Stimulated activated naive CD4-positive, alpha-beta T cell treated with Interleukin-2 at 50 U/mL for 16 hours (primary cell): ENCODE results near the gene SNAI1.
"Not testable (repeated sequence)": the region's sequence is repeated elsewhere in the genome, so short reads cannot be mapped to it uniquely, and the experiment has no call there.

Source experiments
- DNase-seq: peaks from one replicate; lab custom pipeline; 2025; lab: John Stamatoyannopoulos, UW

SNAI1 gene

DNA sequence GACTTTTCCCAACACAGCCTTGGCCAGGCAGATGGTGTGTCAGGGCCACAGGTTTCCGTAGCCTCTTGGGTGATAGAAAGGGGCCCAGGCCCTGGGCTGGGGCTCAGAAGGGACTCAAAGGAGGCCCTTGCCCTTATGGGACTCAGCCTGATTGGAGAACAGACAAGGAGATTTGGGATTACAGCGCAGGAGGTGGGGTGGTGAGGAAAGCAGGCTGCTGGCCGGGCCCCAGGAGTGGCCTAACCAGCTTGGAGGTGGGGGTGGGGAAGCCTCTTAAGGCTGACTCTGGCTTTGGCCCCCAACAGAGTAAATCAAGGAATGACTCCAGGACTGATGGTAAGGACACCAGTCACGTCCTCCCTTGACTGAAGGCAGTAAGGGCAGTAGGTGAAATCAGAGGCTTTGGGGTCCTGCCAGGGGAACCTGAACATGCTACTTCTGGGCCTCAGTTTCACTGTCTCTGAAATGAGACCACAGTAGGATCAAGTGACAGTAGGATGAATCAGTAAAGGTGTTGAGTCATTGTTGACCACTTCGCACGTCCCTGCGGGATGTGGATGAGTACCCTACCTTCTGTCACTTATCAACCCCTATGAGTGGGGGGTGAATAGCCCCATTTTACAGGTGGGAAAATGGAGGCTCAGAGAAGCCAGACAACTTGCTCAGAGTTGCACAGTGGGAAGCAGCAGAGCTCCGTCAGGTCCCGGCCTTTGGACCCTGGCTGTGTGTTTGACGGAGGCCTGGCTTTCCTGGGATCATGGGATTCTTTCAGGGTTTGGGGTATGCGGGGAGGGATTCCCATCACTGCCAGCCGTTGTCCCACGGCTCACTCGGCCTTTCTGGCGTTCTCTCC, 4.5 kb downstream of the SNAI1 start:
- no peak for DNase-seq

DNA sequence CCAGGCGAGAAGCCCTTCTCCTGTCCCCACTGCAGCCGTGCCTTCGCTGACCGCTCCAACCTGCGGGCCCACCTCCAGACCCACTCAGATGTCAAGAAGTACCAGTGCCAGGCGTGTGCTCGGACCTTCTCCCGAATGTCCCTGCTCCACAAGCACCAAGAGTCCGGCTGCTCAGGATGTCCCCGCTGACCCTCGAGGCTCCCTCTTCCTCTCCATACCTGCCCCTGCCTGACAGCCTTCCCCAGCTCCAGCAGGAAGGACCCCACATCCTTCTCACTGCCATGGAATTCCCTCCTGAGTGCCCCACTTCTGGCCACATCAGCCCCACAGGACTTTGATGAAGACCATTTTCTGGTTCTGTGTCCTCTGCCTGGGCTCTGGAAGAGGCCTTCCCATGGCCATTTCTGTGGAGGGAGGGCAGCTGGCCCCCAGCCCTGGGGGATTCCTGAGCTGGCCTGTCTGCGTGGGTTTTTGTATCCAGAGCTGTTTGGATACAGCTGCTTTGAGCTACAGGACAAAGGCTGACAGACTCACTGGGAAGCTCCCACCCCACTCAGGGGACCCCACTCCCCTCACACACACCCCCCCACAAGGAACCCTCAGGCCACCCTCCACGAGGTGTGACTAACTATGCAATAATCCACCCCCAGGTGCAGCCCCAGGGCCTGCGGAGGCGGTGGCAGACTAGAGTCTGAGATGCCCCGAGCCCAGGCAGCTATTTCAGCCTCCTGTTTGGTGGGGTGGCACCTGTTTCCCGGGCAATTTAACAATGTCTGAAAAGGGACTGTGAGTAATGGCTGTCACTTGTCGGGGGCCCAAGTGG, 5.3 kb downstream of the SNAI1 start:
- no peak for DNase-seq

DNA sequence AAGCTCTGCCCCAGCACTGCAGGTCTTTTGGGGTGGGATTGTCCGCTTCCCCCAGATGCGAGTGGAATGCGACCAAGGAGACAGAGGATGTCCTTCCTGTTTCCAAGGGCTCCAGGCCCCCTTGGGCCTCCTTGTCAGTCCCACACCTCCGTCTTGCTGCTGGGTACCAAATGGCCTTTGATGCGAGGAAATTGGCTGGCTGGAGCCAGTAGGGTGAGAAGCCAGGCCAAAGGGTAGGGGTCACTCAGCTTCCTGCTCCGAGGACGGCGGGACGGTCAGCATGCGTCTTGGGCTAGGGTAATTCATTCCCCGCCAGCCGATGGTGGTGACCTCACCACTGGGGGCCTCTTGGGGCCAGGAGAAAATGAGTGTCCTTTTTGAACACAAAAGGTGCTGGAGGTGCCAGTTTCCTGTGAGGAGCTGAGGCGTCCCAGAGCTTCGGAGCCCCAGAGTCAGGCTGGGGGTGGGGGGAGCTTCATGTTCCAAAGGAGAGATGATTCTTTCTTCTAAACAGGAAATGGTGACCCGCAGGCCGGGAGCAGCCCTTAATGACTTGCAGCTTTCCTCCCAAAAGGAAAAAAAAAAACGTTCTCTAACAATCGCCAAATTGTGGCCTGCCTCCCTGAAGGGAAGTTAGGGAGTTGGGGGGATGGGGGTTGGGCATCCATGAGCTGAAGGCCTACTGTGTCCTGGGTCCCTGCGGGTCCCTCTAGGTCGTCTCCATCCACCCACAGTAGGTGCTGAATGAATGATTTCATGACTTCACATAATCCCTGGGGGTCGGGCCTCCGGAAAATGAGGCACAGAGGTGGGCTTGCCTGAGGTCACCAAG, 6.7 kb downstream of the SNAI1 start:
- DNase-seq, result no peak

DNA sequence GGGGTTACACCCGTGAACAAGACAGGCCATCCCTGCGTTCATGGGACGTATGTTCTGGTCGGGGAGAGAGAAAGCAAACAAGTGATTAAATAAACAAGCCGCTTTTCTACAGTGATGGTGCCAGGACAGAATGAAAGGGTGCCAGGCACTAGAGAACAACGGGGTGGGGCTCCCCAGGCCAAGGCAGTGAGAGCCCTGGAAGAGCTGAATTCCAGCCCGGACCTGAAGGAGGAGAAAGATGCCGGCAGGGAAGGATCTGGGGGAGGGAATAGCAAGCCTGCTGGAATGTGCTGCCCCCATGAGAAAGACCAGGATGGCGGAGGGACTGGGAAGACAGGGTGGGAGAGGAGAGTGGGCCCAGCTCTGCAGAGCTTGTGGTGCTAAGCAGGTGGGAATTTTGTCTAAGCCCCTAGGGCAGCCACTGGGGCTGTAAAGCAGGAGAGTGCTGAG, 7.5 kb downstream of the SNAI1 start:
- no peak for DNase-seq

DNA sequence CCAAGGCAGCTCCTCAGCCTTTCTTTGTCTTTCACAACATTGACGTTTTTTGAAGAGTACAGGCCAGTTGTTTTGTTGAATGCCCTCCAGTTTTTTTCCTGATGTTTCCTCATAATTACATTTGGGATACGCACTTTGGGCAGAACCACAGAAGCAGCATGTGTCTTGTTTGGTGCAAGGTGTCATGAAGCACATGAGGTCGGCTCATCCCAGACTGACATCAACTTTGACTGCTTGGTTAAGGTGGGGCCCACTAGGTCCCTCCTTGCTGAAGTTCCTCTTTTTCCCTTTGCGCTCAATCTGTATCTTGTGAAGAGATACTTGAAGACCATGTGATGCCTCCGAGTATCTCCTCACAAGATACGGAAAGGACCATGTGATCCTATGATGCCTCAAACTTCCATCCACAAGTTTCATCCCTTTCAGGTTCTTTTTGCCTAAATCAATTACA, 10.5 kb downstream of the SNAI1 start:
- DNase-seq, result no peak

DNA sequence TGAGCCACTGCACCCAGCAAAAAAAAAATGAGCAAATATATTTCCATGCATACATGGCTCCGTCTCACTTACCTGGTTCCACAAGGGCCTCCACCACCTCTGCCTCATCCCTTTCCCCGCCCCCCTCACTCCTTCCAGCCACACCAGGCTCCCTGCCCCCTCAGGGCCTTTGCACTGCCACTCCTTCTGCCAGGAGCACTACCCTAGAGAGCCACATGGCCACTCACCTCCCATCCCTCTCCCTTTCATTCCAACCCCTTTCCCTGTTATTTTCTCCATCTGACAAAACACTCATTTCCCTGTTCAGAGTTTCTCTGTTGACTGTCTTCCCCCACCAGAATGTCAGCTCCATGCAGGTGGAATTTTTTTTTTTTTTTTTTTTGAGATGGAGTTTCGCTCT, 12.8 kb downstream of the SNAI1 start:
- no peak for DNase-seq

DNA sequence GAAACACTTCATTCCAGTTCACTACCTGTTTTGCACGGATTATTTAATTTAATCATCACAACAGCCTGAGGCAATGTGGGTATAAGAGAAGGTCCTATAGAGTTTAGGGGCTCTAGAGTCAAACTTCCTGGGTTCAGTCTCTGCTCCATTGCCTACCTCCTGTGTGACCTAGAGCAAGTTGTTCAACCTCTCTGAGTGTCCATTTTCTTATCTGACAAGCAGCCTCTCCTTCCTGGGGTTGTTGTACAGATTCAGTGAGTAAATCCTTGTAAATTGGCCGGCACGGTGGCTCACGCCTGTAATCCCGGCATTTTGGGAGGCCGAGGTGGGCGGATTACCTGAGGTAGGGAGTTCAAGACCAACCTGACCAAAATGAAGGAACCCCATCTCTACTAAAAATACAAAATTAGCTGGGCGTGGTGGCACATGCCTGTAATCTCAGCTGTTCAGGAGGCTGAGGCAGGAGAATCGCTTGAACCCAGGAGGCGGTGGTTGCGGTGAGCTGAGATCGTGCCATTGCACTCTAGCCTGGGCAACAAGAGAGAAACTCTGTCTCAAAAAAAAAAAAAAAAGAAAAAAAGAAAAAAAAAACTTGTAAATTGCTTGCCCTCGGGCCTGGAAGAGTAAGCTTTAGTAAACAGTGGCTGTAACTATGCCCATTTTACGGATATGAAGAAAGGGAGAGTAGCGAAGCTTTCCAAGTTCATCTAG, 15.9 kb downstream of the SNAI1 start:
- DNase-seq, result not testable (repeated sequence)

DNA sequence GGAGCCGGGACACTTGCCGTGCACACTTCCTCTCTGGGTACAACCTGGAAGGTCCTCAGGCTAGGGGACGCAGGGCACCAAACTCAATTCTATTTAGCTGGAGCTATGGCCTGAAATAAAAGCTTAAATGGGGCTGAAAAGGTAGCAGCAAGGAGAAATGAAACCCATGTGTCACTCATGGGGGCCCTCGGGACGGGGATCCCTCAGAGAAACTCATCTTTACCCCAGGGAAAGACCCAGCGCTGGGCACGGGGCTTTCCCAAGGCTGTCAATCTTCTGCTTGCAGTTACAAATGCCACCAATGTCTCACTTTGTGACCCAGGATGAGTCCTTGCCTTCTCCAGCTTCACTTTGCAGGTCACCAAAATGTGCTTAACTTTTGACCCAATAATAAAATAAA, 16.5 kb downstream of the SNAI1 start:
- no peak for DNase-seq

DNA sequence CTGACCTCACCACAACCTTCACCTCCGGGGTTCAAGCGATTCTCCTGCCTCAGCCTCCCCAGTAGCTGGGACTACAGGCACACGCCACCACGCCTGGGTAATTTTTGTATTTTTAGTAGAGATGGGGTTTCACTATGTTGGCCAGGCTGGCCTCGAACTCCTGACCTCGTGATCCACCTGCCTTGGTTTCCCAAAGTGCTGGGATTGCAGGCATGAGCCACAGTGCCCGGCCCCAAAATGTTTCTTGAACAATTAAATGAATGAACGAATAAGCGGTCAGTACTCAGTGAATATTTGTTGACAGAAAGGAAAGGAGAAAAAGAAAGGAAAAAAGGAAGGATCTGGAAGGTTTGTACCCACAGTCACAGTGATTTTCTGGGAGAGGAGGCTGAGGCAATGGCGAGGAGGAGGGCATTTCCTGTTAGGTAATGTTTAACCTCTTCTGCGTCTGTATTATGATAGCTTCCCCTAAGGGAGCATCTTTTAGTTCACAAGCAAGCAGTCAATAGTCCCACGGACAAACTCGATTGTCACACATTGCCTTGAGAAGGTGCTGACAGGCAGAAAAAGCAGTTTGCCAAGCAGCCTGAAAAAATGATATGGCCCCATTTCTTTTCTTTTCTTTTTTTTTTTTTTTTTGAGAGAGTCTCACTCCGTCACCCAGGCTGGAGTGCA, 17.9 kb downstream of the SNAI1 start:
- DNase-seq, result not testable (repeated sequence)

DNA sequence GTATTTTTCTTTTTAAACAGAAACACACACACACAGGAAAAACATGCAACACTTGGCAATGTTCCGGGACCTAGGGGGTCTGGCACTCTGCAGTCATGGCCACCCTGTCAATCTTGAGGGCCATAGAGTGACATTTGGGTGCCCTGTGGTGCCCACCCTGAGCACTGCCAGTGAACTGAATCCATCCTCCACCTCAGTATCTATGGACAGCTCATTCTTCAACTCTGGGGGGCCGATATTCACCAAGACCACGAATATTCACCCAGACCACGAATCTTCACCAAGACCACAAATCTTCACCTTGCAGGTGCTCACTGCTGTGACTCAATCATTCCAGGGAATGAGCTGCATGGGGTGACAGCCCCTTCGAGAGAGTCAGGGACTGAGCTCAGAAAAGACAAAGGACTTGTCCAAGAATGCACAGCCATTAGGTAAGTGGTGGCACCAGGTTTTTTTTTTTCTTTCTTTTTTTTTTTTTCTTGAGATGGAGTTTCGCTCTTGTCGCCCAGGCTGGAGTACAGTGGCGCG, 19.1 kb downstream of the SNAI1 start:
- no peak for DNase-seq

DNA sequence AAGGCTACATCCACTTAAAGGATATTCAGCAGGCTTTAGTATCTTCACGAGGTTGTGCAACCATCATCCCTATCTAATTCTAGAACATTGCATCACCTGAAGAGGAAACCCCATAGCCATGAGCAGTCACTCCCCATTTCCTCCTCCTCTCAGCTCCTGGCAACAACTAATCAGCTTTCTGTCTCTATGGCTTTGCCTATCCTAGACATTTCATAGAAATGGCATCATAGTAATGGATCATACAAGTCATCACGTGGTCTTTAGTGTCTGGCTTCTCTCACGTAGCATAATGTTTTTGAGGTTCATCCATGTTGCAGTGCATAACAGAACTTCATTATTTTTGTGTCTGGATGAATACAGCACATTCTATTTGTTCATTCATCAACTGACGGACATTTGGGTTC, 20.5 kb downstream of the SNAI1 start:
- DNase-seq, result no peak

DNA sequence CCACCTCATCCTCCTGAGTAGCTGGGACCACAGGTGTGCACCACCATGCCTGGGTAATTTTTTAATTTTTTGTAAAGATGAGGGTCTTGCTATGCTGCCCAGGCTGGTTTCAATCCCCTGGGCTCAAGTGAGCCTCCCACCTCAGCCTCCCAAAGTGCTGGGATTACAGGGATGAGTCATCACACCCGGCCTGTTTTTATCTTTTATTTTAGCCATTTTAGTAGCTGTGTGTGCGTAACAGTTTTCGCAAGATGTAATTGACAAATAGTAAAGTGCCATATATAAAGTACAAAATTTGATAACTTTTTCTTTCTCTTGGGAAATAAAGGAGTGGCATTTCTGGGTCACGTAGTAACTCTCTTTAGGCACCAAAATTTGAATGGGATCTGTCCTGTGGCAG, 21.4 kb downstream of the SNAI1 start:
- no peak for DNase-seq

DNA sequence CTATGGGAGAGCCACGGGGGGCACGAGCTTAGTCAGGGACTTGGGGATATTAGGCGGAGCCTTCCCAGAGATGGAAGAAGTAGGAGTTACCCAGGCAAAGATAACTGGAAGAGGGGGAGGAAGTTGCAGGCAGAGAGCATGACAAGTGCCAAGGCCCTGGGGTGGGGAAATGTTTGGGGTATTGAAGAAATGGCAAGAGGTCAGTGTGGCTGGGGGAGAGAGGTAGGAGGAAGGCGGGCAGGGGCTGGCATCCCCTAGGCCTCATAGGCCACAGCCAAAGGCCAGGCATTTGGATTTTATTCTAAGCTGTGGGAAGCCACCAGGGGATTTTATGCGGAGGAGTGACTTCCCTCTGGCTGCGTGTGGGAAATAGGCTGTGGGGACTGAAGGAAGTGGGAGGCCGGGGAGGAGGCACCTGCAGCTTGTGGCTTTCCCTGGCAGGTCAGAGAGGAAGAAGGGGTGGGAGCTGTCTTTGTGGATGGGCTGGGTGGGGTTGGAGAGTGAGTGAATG, 22.7 kb downstream of the SNAI1 start:
- DNase-seq, result no peak

DNA sequence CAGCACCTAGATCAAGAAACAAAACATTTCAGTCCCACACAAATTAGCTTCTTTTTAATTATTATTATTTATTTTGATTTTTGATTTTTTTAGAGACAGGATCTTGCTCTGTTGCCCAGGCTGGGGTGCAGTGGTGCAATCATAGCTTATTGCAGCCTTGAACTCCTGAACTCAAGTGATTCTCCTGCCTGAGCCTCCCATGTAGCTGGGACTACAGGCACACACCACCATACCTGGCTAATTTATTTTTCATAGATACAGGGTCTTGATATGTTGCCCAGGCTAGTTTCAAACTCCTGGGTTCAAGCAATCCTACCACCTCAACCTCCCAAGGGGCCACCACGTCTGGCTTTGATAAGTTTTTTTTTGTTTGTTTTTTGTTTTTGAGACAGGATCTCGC, 24.6 kb downstream of the SNAI1 start:
- no peak for DNase-seq

DNA sequence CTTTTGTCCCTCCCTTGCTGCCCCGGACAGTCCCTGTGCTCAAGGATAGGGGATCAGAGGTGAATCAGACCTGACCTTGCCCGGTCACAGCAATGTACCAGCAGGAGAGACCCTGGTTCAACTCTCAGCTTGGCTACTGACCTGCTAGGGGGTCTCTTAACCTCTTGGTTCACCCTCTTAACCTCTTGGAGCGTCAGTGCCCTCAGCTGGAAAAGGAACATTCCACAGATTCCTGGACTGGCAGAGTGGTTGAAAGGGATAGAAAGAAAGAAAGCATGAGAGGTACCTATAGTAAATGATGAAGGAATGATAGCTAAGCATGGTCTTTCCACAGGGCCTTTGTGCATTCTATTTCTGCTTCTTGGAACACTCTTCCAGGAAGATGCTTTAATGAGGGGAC, 25.2 kb downstream of the SNAI1 start:
- no peak for DNase-seq

DNA sequence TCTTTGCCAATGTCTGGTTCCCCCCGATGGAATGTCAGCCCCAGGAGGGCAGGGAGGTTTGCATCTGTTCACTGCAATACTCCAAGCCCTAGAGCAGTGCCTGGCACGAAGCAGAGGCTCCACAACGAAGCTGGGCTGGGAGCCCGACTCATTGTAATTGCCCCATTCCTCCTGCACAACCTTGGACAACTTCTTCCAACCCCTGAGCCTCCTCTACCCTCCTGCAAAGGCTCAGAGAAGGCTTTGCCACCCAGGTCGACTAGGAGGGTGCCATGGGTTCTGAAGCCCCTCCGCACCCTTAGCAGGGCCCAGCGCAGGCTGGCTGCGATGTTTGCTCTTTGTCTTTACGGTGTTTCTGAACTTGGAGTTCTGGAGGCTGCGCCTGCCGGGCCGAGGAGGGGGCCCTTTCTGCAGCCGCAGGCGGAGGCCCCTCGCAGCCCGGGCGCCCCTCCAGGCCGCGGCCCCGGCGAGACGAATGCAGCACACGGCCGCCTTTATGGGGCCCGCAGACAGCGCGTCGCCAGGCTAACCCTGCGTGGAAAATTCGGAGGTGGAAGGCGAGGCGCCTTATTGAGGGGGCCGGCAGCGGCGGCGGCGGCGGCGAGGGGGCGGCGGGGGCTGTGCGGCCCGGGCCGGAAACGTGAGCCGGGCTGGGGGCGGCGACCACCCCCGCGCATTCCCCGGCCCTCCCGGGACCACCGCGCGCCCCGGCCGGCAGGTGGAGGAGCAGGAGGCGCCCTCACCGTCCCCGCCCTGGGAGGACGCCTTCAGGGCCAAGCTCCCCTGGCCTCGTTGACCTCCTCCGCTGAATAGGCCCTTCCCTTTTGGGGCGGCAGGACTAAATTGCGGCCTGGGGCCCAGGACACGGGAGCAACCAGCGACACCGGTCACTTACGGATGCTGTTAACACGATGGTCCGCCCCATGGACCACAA, 27.0 kb downstream of the SNAI1 start:
- DNase-seq, result no peak

DNA sequence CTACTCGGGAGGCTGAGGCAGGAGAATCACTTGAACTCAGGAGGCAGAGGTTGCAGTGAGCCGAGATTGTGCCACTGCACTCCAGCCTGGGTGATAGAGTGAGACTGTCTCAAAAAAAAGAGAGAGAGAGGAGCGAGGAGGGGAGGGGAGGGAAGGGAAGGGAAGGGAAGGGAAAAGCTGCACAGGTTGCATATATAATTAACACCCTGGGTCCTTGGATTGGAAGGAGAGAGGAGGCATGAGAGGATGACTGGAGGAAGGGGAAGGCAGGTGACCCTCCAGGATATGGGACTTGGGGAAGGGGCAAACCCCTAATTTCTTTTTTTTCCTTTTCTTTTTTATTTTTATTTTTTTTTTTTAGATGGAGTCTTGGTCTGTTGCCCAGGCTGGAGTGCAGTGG, 28.8 kb downstream of the SNAI1 start:
- not testable (repeated sequence) for DNase-seq

DNA sequence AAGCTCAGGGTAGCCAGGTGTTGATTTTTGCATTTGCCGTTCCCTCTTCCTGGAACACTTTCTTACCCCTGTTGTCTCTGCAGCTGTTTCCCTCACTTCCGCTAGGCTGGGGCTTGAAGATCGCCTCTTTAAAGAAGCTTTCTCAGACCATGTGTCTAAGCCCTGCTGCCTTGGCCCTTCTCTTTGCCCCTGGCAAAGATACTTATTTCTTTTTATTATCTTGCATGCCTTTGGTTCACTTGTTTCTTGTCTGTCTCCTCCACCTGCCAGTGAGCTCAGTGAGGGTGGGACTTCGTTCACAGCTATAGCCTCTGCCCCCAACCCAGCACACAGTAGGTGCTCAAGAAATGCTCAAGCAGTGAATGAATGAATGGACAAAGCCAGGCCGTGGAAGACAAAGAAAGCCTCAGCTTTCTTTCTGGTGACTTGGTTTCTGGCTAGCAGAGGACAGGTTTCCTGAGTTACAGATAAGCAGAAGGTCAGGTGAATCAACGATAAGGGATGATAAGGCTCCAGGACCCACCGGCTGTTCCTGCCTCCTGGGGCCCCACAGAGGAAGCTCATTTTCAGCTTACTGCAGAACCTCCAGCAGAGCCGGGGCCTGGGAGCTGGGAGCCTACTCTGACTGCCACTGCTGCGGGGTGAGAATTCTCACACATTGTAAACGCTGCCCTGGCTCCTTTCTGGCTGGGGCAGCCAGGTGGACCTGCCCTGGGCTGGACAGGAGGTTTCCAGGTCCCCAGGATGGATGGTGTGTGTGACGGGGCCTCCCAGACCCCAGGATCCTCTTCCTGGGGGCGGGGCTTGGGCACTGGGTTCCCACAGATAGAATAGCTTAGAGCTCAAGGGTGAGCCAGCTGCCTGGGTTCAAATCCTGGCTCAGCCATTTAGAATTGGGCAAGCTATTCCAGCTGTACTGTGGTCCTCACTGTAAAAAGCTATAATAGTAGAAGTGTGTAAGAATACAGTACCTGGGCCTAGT, 29.8 kb downstream of the SNAI1 start:
- no peak for DNase-seq
